Tibial artery (tissue), 4 donors: ENCODE data around the gene SWI5.

Source experiments
- DNase-seq, 2 donors: peaks; one replicate each; pipeline ENCODE4 v3.0.0-alpha.2; 2019
- H3K27ac ChIP-seq, 2 donors: fragments of 200-600 bp; sonication (generic) in 1 of 2; 1 replicate in 1 of 2; 2 replicates in 1 of 2; pipeline ENCODE4 v1.5.1; 2018 to 2019; ENCODE audit warnings: mild to moderate bottlenecking in 1 of 2
- H3K27me3 ChIP-seq, 2 donors: fragments of 200-600 bp; sonication (generic) in 1 of 2; one replicate each; pipeline versions ENCODE4 v1.5.1 to v1.6.0; 2016 to 2019
- H3K36me3 ChIP-seq, 3 donors: fragments of 200-600 bp; sonication (generic) in 2 of 3; one replicate each; pipeline ENCODE4 v1.5.1; 2016 to 2019; ENCODE audit warnings: mild to moderate bottlenecking in 2 of 3
- H3K4me1 ChIP-seq, 4 donors: fragments of 200-600 bp; sonication (generic) in 2 of 4; 1 replicate in 3 of 4; 2 replicates in 1 of 4; pipeline ENCODE4 v1.5.1; 2016 to 2019
- H3K4me3 ChIP-seq, 2 donors: fragments of 200-600 bp; sonication (generic) in 1 of 2; 1 replicate in 1 of 2; 2 replicates in 1 of 2; pipeline ENCODE4 v1.5.1; 2018 to 2019; ENCODE audit warnings: mild to moderate bottlenecking in 2 of 2
- H3K9me3 ChIP-seq, 3 donors: fragments of 200-600 bp; sonication (generic) in 1 of 3; one replicate each; pipeline ENCODE4 v1.5.1; 2016 to 2019
- intact Hi-C: fragments of 100-400 bp; cut with DNase I; formaldehyde crosslinking; loops from one replicate; pipeline ENCODE4 v1.15.0; 2023; ENCODE audit warnings: low total_unique reads
- TF ChIP-seq, protein P1 (sequence below), 2 experiments: fragments of 200-600 bp in 1 of 2; fragments of 450-650 bp in 1 of 2; IDR thresholded peaks; one replicate each; pipeline ENCODE4 v1.5.1; 2017 to 2019; ENCODE audit warnings: antibody characterized with exemption in 2 of 2, mild to moderate bottlenecking in 1 of 2, moderate library complexity in 1 of 2

The SWI5 gene

DNA sequence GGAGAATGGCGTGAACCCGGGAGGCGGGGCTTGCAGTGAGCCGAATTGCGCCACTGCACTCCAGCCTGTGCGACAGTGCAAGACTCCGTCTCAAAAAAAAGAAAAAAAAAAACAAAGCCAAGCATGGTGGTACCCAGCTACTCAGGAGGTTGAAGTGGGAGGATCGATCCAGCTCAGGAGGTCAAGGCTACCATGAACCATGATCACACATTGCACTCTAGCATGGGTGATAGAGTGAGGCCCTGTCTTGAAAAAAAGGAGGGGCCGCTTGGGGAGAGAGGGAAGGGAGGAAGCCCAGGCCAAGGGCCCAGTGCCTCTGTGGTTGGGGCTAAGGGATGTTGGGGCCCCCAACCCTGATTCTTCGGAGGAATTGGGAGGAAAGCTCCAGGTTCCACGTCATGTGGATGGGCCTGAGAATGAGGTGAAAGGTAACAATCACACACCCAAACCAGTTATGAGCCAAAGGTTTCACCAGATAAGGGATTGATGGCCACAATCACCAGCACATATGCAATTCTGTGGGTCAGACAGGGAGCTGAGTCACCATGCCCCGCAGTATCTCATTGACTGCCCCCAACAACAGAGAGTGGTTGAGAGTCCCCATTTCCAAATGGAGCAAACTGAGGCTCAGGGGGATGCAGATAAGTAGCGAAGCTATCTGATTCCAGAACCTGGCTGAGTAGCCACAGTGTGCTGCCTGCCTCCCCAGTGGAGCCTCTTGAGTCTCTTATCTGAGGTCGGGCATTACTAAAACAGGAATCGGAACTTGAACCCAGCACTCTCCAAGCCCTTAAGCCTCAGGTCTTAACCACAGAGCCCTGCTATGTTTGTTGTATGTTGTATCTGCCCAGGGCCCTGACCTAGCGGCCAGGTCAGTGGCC is 20.5 kb downstream of the SWI5 start:
- no peak for DNase-seq
- intact Hi-C loops, result no loop called here
- TF ChIP-seq, protein P1, sequence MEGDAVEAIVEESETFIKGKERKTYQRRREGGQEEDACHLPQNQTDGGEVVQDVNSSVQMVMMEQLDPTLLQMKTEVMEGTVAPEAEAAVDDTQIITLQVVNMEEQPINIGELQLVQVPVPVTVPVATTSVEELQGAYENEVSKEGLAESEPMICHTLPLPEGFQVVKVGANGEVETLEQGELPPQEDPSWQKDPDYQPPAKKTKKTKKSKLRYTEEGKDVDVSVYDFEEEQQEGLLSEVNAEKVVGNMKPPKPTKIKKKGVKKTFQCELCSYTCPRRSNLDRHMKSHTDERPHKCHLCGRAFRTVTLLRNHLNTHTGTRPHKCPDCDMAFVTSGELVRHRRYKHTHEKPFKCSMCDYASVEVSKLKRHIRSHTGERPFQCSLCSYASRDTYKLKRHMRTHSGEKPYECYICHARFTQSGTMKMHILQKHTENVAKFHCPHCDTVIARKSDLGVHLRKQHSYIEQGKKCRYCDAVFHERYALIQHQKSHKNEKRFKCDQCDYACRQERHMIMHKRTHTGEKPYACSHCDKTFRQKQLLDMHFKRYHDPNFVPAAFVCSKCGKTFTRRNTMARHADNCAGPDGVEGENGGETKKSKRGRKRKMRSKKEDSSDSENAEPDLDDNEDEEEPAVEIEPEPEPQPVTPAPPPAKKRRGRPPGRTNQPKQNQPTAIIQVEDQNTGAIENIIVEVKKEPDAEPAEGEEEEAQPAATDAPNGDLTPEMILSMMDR (IDR thresholded peaks at IDR 0.05), result no peak
- Histone ChIP-seq H3K4me1 (no peaks in the 10 kb centered on the region), H3K36me3 (no peaks in the 10 kb centered on the region), H3K27me3 (no peaks in the 10 kb centered on the region), H3K27ac (no peak overlapping the region), H3K4me3 (no peak overlapping the region), H3K9me3 (no peaks in the 10 kb centered on the region)

DNA sequence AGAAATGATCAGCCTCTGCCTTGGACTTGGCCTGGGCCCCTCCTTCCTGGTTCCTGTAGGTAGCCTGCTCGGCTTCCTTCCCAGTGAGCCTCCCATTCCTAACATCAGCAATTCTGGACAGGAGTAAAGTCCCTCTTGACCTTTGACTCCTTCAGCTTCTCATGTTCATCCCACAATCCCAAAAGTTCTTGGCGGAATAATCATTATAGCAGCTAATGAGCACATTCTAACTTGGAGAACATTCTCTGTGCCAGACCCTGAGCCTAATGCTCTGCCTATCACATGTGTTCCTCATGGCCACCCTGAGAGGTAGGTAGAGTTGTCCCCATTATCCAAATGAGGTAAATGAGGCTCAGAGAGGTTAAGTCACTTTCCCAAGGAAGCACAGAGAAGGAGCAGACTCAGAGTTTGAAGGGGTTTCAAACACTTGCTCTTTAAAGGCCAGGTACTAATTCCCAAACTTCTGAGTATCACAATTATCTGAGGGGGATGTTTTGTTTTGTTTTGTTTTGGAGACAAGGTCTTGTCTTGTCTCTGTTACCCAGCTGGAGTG is 21.2 kb downstream of the SWI5 start:
- intact Hi-C loops, result no loop called here
- Histone ChIP-seq H3K36me3 (no peaks in the 10 kb centered on the region), H3K27ac (no peak overlapping the region)

GRCh38 chr9:128298535-128299482 is 22.7 kb downstream of the SWI5 start:
- TF ChIP-seq, protein P1 (IDR thresholded peaks at IDR 0.05), result no peak
- no peak for DNase-seq
- H3K27ac ChIP-seq, result no peak overlapping the region
- H3K4me1 ChIP-seq, result no peaks in the 10 kb centered on the region
- intact Hi-C loops, result no loop called here
- no peak overlapping the region for H3K4me3 ChIP-seq
- H3K36me3 ChIP-seq, result no peaks in the 10 kb centered on the region
- H3K9me3 ChIP-seq, result no peaks in the 10 kb centered on the region
- no peaks in the 10 kb centered on the region for H3K27me3 ChIP-seq

More for the DNA sequence above, 21.2 kb downstream of the SWI5 start:
- Histone ChIP-seq H3K9me3 (no peaks in the 10 kb centered on the region), H3K4me3 (no peak overlapping the region), H3K27me3 (no peaks in the 10 kb centered on the region), H3K4me1 (no peaks in the 10 kb centered on the region)
- DNase-seq, result no peak
- TF ChIP-seq, protein P1 (IDR thresholded peaks at IDR 0.05), result no peak

- peaks cover 4 to 23% (median 17%) of the 10 kb centered on the region in 3 donors for H3K36me3 ChIP-seq
- intact Hi-C loops, result no loop called here
- TF ChIP-seq, protein P1 (IDR thresholded peaks at IDR 0.05), result no peak
- H3K27ac ChIP-seq, result no peak overlapping the region
- H3K4me3 ChIP-seq, result no peak overlapping the region
- peaks cover 0 to 11% (median 0%) of the 10 kb centered on the region in 4 donors for H3K4me1 ChIP-seq
- H3K27me3 ChIP-seq, result no peaks in the 10 kb centered on the region
- no peak for DNase-seq
- no peaks in the 10 kb centered on the region for H3K9me3 ChIP-seq
Observed at GRCh38 chr9:128304136-128304970, 28.3 kb downstream of the SWI5 start.

DNA sequence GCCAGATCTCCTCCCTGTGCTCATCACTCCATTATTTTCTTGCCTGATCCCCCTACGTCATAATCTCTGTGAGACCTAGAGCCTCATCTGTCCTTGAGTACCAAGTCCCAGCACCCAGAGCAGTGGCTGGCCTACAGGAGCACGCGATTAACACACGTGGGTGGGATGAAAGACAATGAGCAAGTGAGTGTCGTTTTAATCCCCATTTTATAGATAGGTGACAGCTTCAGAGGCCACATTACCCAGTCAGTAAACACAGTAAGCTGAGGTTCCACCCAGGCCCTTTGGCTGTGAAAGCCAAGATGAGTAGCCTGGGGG is 28.9 kb downstream of the SWI5 start:
- Histone ChIP-seq H3K27ac (no peak overlapping the region), H3K27me3 (no peaks in the 10 kb centered on the region), H3K4me1 (peaks cover 0 to 11% (median 0%) of the 10 kb centered on the region in 4 donors), H3K36me3 (peaks cover 9 to 29% (median 22%) of the 10 kb centered on the region in 3 donors), H3K9me3 (no peaks in the 10 kb centered on the region), H3K4me3 (no peak overlapping the region)
- intact Hi-C loops, result no loop called here
- no peak for DNase-seq
- TF ChIP-seq, protein P1 (IDR thresholded peaks at IDR 0.05), result no peak
